Body of pancreas (tissue), 4 donors: ENCODE measurements around the gene IL12B. TPM values are rescaled to one million over a fixed set of nuclear protein-coding genes. Genes with fewer than 3 reads are reported as not detected.

Experiments
- ATAC-seq: fragments of 150-250 bp; one replicate; pipeline ENCODE4 v1.9.1; 2016
- DNase-seq, 4 donors: peaks; one replicate each; pipeline ENCODE4 v3.0.0-alpha.2; 2019
- H3K27ac ChIP-seq, 4 donors: fragments of 200-600 bp; sonication (generic); 1 replicate in 3 of 4; 2 replicates in 1 of 4; pipeline versions ENCODE4 v1.5.1 to v1.6.1; 2016 to 2019; ENCODE audit warnings: mild to moderate bottlenecking in 1 of 4, mixed read lengths in 1 of 4, moderate library complexity in 1 of 4
- H3K27me3 ChIP-seq, 2 donors: fragments of 200-600 bp; sonication (generic); one replicate each; pipeline ENCODE4 v1.6.0; 2016; ENCODE audit warnings: mild to moderate bottlenecking in 1 of 2
- H3K36me3 ChIP-seq, 2 donors: fragments of 200-600 bp; sonication (generic); replicated peaks in 1 of 2; 2 replicates each; pipeline ENCODE4 v1.5.1; 2016; ENCODE audit warnings: low read depth in 2 of 2; ENCODE audit not compliant: insufficient read depth in 1 of 2
- H3K4me1 ChIP-seq: fragments of 200-600 bp; sonication (generic); one replicate; pipeline ENCODE4 v1.6.0; 2016
- H3K4me3 ChIP-seq, 2 donors: fragments of 200-600 bp; sonication (generic); 1 replicate in 1 of 2; 2 replicates in 1 of 2; pipeline ENCODE4 v1.5.1; 2016 to 2019
- H3K9me3 ChIP-seq, 3 donors: fragments of 200-600 bp; sonication (generic); 1 replicate in 2 of 3; 2 replicates in 1 of 3; pipeline ENCODE4 v1.5.1; 2016
- CTCF ChIP-seq, 7 experiments: fragments of 450-650 bp in 4 of 7; fragments of 200-600 bp in 3 of 7; sonication (generic) in 3 of 7; IDR thresholded peaks; one replicate each; pipeline ENCODE4 v1.5.1; 2016 to 2019; ENCODE audit warnings: antibody characterized with exemption in 7 of 7
- POLR2A ChIP-seq, 3 donors: fragments of 450-650 bp; IDR thresholded peaks; one replicate each; pipeline ENCODE4 v1.6.1; 2016; ENCODE audit warnings: antibody characterized with exemption in 3 of 3, mild to moderate bottlenecking in 2 of 3
- WGBS, 2 donors: methylation state at CpG; one replicate each; pipeline ENCODE4 v1.1.5; 2017; 5-methylcytosine and 5-hydroxymethylcytosine counted together
- intact Hi-C: fragments of 100-400 bp; cut with DNase I; formaldehyde crosslinking; loops from one replicate; pipeline ENCODE4 v1.15.1; 2023
- total RNA-seq, 2 donors: library from RNA; depleted of rRNA; stranded (reverse); fragments of >200 nt; gene quantifications; one replicate each; pipeline ENCODE4 v1.1.0, GENCODE V29; 2016

IL12B gene
- total RNA-seq, 2 donors from 2014 or later = not detected

- H3K9me3 ChIP-seq = no peaks in the 10 kb centered on the region
- ATAC-seq (no peak), DNase-seq (no peak)
- no peaks in the 10 kb centered on the region for H3K27me3 ChIP-seq
- no peaks in the 10 kb centered on the region for H3K36me3 ChIP-seq
- H3K27ac ChIP-seq = no peak overlapping the region
- 57 to 66% methylated on average over 6 of the region's 6 CpGs for WGBS, 2 donors
- intact Hi-C loops = no loop called here
- no peak overlapping the region for H3K4me3 ChIP-seq
- no peaks in the 10 kb centered on the region for H3K4me1 ChIP-seq
- no peak for TF ChIP-seq POLR2A (IDR thresholded peaks at IDR 0.05)
- no peak for TF ChIP-seq CTCF (IDR thresholded peaks at IDR 0.05)
These were observed 8.1 kb downstream of the IL12B start for GRCh38 chr5:159322180-159322579.

GRCh38 chr5:159319832-159320231 is 10.5 kb downstream of the IL12B start:
- no peaks in the 10 kb centered on the region for H3K27me3 ChIP-seq
- no peaks in the 10 kb centered on the region for H3K36me3 ChIP-seq
- no peak overlapping the region for H3K4me3 ChIP-seq
- no peak overlapping the region for H3K27ac ChIP-seq
- no peaks in the 10 kb centered on the region for H3K9me3 ChIP-seq
- DNase-seq (no peak), ATAC-seq (no peak)
- TF ChIP-seq CTCF (IDR thresholded peaks at IDR 0.05) = no peak
- no peak for TF ChIP-seq POLR2A (IDR thresholded peaks at IDR 0.05)
- WGBS, 2 donors = 47 to 60% methylated on average over 2 of the region's 2 CpGs
- no peaks in the 10 kb centered on the region for H3K4me1 ChIP-seq
- intact Hi-C loops = no loop called here

GRCh38 chr5:159319363-159319762 is 10.9 kb downstream of the IL12B start:
- intact Hi-C loops = no loop called here
- Histone ChIP-seq H3K27me3 (no peaks in the 10 kb centered on the region), H3K4me1 (no peaks in the 10 kb centered on the region), H3K36me3 (no peaks in the 10 kb centered on the region), H3K9me3 (no peaks in the 10 kb centered on the region), H3K4me3 (no peak overlapping the region), H3K27ac (no peak overlapping the region)
- ATAC-seq = no peak
- WGBS, 2 donors = 35 to 49% methylated on average over 3 of the region's 3 CpGs
- DNase-seq = no peak
- TF ChIP-seq POLR2A (IDR thresholded peaks at IDR 0.05) = no peak
- TF ChIP-seq CTCF (IDR thresholded peaks at IDR 0.05) = no peak

- no peak for ATAC-seq
- Histone ChIP-seq H3K27me3 (no peaks in the 10 kb centered on the region), H3K36me3 (no peaks in the 10 kb centered on the region), H3K27ac (no peak overlapping the region), H3K4me1 (no peaks in the 10 kb centered on the region), H3K4me3 (no peak overlapping the region), H3K9me3 (no peaks in the 10 kb centered on the region)
- TF ChIP-seq CTCF (IDR thresholded peaks at IDR 0.05) = no peak
- TF ChIP-seq POLR2A (IDR thresholded peaks at IDR 0.05) = no peak
- no peak for DNase-seq
- 66 to 71% methylated on average over 4 of the region's 4 CpGs for WGBS, 2 donors
- intact Hi-C loops = no loop called here
These were observed 11.8 kb downstream of the IL12B start for GRCh38 chr5:159318448-159318847.

- 49 to 55% methylated on average over 2 of the region's 2 CpGs for WGBS, 2 donors
- H3K4me3 ChIP-seq = no peak overlapping the region
- no peaks in the 10 kb centered on the region for H3K9me3 ChIP-seq
- no peak for ATAC-seq
- DNase-seq = no peak
- H3K4me1 ChIP-seq = no peaks in the 10 kb centered on the region
- no peaks in the 10 kb centered on the region for H3K36me3 ChIP-seq
- intact Hi-C loops = no loop called here
- TF ChIP-seq POLR2A (IDR thresholded peaks at IDR 0.05) = no peak
- no peak for TF ChIP-seq CTCF (IDR thresholded peaks at IDR 0.05)
- no peak overlapping the region for H3K27ac ChIP-seq
- no peaks in the 10 kb centered on the region for H3K27me3 ChIP-seq
These were observed 12.4 kb downstream of the IL12B start for GRCh38 chr5:159317849-159318248.
